Left cardiac atrium (tissue), 4 donors: ENCODE measurements around the gene RASGEF1C. TPM values are rescaled to one million over a fixed set of nuclear protein-coding genes. Genes with fewer than 3 reads are reported as not detected.
A peak's percentile ranks its signal among the peaks of the same experiment; 100 is the strongest.

Experiments used
- ATAC-seq, 2 donors: fragments of 200-7000 bp; cut with Tn5 transposase; one replicate each; pipeline ENCODE4 v1.9.1; 2020; ENCODE audit warnings: mild to moderate bottlenecking in 2 of 2, moderate library complexity in 2 of 2
- DNase-seq: peaks from one replicate; pipeline ENCODE4 v3.0.0-alpha.2; 2020
- intact Hi-C, 2 donors: fragments of 100-400 bp; cut with DNase I; formaldehyde crosslinking; loops; one replicate each; pipeline versions ENCODE4 v1.14.1 to v1.15.1; 2022 to 2023
- total RNA-seq, 2 donors: library from RNA; stranded (reverse); fragmentation: NEBNext Ultra II Directional; extraction: Animal tissue kit (Norgen Biotek cat#: 25700); gene quantifications; one replicate each; pipeline ENCODE4 v1.2.1, GENCODE V29; 2021
- donor health status: DM: no; HTN: yes; CAD: no.
- donor health status: DM: no; HTN: yes; CAD: no; lungs with severe emphysema.
- donor health status: DM: yes; HTN: yes; CAD: no.
- donor health status: Dilated cardiomyopathy.

The RASGEF1C gene
- total RNA-seq, 2 donors from 2014 or later, result 0.65 TPM

- no peak for ATAC-seq
- DNase-seq, result no peak
- intact Hi-C loops, result no loop called here
Measured at GRCh38 chr5:180141068-180141660, 67.8 kb downstream of the RASGEF1C start.

- DNase-seq, result no peak
- ATAC-seq, result no peak
- intact Hi-C loops, result no loop called here
Measured at GRCh38 chr5:180140571-180140970, 68.4 kb downstream of the RASGEF1C start.

- intact Hi-C loops, result no loop called here
- ATAC-seq, result no peak
- peak; percentile 8 for DNase-seq
Measured at GRCh38 chr5:180140079-180140554, 68.9 kb downstream of the RASGEF1C start.

- intact Hi-C loops, result loop anchor here in 1 of 2 donors (10.0 kb wide), 1 partner anchor 325 kb away; no protein-coding TSS in a partner anchor
- ATAC-seq (no peak), DNase-seq (no peak)
Measured at GRCh38 chr5:180139731-180140055, 69.3 kb downstream of the RASGEF1C start.

- intact Hi-C loops, result loop anchor here in 1 of 2 donors (10.0 kb wide), 1 partner anchor 326 kb away; no protein-coding TSS in a partner anchor
- ATAC-seq (no peak), DNase-seq (peak; percentile 10)
Measured at GRCh38 chr5:180138976-180139730, 69.9 kb downstream of the RASGEF1C start.

- intact Hi-C loops, result loop anchor here in 1 of 2 donors (10.0 kb wide), 1 partner anchor 326 kb away; no protein-coding TSS in a partner anchor
- DNase-seq, result peak; percentile 11
- no peak for ATAC-seq
Measured at GRCh38 chr5:180138214-180138975, 70.6 kb downstream of the RASGEF1C start.

- ATAC-seq, result no peak
- intact Hi-C loops, result loop anchor here in 1 of 2 donors (10.0 kb wide), 1 partner anchor 327 kb away; no protein-coding TSS in a partner anchor
Measured at GRCh38 chr5:180137401-180138213, 71.4 kb downstream of the RASGEF1C start.

GRCh38 chr5:180136630-180137381, 72.2 kb downstream of the RASGEF1C start:
- intact Hi-C loops, result loop anchor here in 1 of 2 donors (10.0 kb wide), 1 partner anchor 328 kb away; no protein-coding TSS in a partner anchor

More at GRCh38 chr5:180137401-180138213, 71.4 kb downstream of the RASGEF1C start:
- DNase-seq, result peak; percentile 19

GRCh38 chr5:180135967-180136629, 72.9 kb downstream of the RASGEF1C start:
- peak; percentile 10 for DNase-seq
- intact Hi-C loops, result loop anchor here in 1 of 2 donors (10.0 kb wide), 1 partner anchor 329 kb away; no protein-coding TSS in a partner anchor
- no peak for ATAC-seq

More at GRCh38 chr5:180136630-180137381, 72.2 kb downstream of the RASGEF1C start:
- ATAC-seq (no peak), DNase-seq (peak; percentile 15)

- intact Hi-C loops, result loop anchor here in 1 of 2 donors (10.0 kb wide), 1 partner anchor 329 kb away; no protein-coding TSS in a partner anchor
- ATAC-seq (peak in 1 of 2 donors; percentile 38), DNase-seq (no peak)
Measured at GRCh38 chr5:180135128-180135955, 73.7 kb downstream of the RASGEF1C start.

GRCh38 chr5:180133971-180134508, 75.0 kb downstream of the RASGEF1C start:
- ATAC-seq (no peak), DNase-seq (no peak)
- intact Hi-C loops, result loop anchor here (5.0 to 10.0 kb wide), 2 partner anchors 73 to 331 kb away; partner anchors contain the start of gene RASGEF1C (in 1 of the 2)

- intact Hi-C loops, result loop anchor here (5.0 to 10.0 kb wide), 2 partner anchors 74 to 331 kb away; partner anchors contain the start of gene RASGEF1C (in 1 of the 2)
- no peak for DNase-seq
Measured at GRCh38 chr5:180133551-180133950, 75.5 kb downstream of the RASGEF1C start.

GRCh38 chr5:180133060-180133459, 76.0 kb downstream of the RASGEF1C start:
- intact Hi-C loops, result loop anchor here (5.0 to 10.0 kb wide), 2 partner anchors 74 to 332 kb away; partner anchors contain the start of gene RASGEF1C (in 1 of the 2)
- no peak for DNase-seq
- ATAC-seq, result no peak

More at GRCh38 chr5:180133551-180133950, 75.5 kb downstream of the RASGEF1C start:
- ATAC-seq, result no peak

GRCh38 chr5:180130876-180131740, 77.9 kb downstream of the RASGEF1C start:
- no peak for DNase-seq
- ATAC-seq, result no peak
- intact Hi-C loops, result loop anchor here (5.0 to 10.0 kb wide), 2 partner anchors 76 to 334 kb away; partner anchors contain the start of gene RASGEF1C (in 1 of the 2)
